Peyer's patch (tissue), 4 donors: Measurements from ENCODE around the gene CNKSR3. TPM values are rescaled to one million over a fixed set of nuclear protein-coding genes. Genes with fewer than 3 reads are reported as not detected.

ENCODE experiments used
- DNase-seq, 3 donors: peaks; one replicate each; pipeline ENCODE4 v3.0.0-alpha.2; 2017 to 2019
- H3K27ac ChIP-seq, 4 donors: fragments of 200-600 bp; sonication (generic); one replicate each; pipeline ENCODE4 v1.5.1; 2016 to 2019
- H3K27me3 ChIP-seq, 2 donors: fragments of 200-600 bp; sonication (generic); one replicate each; pipeline ENCODE4 v1.5.1; 2019
- H3K36me3 ChIP-seq, 3 donors: fragments of 200-600 bp; sonication (generic); one replicate each; pipeline ENCODE4 v1.5.1; 2016 to 2019
- H3K4me1 ChIP-seq, 4 donors: fragments of 200-600 bp; sonication (generic); one replicate each; pipeline ENCODE4 v1.5.1; 2016 to 2019
- H3K4me3 ChIP-seq, 4 donors: fragments of 200-600 bp; sonication (generic); 1 replicate in 3 of 4; 2 replicates in 1 of 4; pipeline ENCODE4 v1.5.1; 2016 to 2019; ENCODE audit warnings: mild to moderate bottlenecking in 1 of 4
- H3K9me3 ChIP-seq, 4 donors: fragments of 200-600 bp; sonication (generic); one replicate each; pipeline ENCODE4 v1.5.1; 2016 to 2019; ENCODE audit warnings: mild to moderate bottlenecking in 1 of 4
- POLR2A ChIP-seq, 2 donors: fragments of 450-650 bp; IDR thresholded peaks; one replicate each; pipeline ENCODE4 v1.5.1; 2017; ENCODE audit warnings: antibody characterized with exemption in 2 of 2, mild to moderate bottlenecking in 2 of 2, moderate library complexity in 2 of 2
- total RNA-seq, 4 donors: library from RNA; depleted of rRNA; stranded (reverse); fragments of >200 nt; gene quantifications; one replicate each; pipeline ENCODE4 v1.1.0, GENCODE V29; 2016
- TF ChIP-seq, protein P1 (sequence below), 6 experiments: fragments of 450-650 bp in 4 of 6; fragments of 200-600 bp in 2 of 6; sonication (generic) in 1 of 6; IDR thresholded peaks; one replicate each; pipeline ENCODE4 v1.5.1; 2017 to 2019; ENCODE audit warnings: antibody characterized with exemption in 6 of 6, mild to moderate bottlenecking in 3 of 6, moderate library complexity in 1 of 6

The CNKSR3 gene
- total RNA-seq, 4 donors from 2014 or later, result 29.6 to 34.5 (median 30.1) TPM

DNA sequence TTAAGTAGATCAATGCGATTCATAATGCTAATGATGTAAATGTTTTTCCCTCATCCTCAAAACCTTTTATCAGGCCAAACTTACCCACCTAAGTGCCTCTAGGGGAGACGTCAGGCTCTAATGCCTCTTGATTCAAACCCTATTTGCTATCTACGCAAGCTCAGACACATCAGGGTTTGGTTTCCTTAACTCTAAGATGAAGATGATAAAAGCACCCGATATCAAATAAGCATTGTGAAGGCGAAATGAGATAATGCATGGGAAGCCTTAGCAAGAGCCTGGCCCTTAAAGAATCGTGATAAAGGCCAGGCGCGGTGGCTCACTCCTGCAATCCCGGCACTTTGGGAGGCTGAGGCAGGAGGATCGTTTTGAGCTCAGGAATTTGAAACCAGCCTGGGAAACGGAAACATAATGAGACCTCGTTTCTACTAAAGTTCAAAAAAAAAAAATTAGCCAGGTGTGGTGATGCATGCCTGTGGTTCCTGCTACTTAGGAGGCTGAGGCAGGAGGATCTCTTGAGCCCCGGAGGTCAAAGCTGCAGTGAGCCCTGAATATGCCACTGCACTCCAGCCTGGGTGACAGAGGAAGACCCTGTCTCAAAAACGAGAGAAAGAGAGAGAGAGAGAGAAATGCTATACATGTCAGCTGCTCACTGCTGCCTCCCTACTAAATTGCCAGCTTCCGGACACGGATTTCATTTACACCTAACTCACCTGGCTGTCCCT, 13.5 kb downstream of the CNKSR3 start:
- Histone ChIP-seq H3K9me3 (no peaks in the 10 kb centered on the region), H3K4me1 (peaks cover 0 to 3% (median 0%) of the 10 kb centered on the region in 4 donors), H3K27me3 (no peaks in the 10 kb centered on the region), H3K27ac (no peak overlapping the region), H3K36me3 (peaks cover 0 to 9% (median 0%) of the 10 kb centered on the region in 3 donors), H3K4me3 (no peak overlapping the region)
- DNase-seq, result no peak
- TF ChIP-seq, protein P1, sequence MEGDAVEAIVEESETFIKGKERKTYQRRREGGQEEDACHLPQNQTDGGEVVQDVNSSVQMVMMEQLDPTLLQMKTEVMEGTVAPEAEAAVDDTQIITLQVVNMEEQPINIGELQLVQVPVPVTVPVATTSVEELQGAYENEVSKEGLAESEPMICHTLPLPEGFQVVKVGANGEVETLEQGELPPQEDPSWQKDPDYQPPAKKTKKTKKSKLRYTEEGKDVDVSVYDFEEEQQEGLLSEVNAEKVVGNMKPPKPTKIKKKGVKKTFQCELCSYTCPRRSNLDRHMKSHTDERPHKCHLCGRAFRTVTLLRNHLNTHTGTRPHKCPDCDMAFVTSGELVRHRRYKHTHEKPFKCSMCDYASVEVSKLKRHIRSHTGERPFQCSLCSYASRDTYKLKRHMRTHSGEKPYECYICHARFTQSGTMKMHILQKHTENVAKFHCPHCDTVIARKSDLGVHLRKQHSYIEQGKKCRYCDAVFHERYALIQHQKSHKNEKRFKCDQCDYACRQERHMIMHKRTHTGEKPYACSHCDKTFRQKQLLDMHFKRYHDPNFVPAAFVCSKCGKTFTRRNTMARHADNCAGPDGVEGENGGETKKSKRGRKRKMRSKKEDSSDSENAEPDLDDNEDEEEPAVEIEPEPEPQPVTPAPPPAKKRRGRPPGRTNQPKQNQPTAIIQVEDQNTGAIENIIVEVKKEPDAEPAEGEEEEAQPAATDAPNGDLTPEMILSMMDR (IDR thresholded peaks at IDR 0.05), result no peak
- no peak for TF ChIP-seq POLR2A (IDR thresholded peaks at IDR 0.05)

DNA sequence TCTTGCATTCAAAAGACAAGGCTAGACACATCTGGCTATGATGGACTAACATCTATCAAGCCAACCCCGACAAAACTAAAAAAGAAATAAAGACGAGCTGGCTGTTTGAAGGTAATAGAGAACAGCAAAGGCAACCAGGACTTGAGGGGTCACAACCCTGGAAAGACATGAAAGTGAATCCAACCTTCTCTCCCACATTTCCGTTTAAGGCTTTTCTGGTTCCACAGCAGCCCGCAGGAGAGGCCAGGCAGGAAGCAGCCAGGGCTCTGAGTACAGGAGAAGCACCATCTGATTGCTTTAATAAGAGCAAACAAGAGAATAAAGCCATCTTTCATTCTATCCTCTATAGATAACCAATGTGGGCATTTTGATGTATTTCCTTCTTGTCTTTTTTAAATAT, 14.3 kb downstream of the CNKSR3 start:
- no peak for TF ChIP-seq POLR2A (IDR thresholded peaks at IDR 0.05)
- TF ChIP-seq, protein P1 (IDR thresholded peaks at IDR 0.05), result no peak
- Histone ChIP-seq H3K4me3 (no peak overlapping the region), H3K9me3 (no peaks in the 10 kb centered on the region), H3K27ac (no peak overlapping the region), H3K36me3 (peaks cover 0 to 9% (median 0%) of the 10 kb centered on the region in 3 donors), H3K4me1 (peaks cover 0 to under 1% (median 0%) of the 10 kb centered on the region in 4 donors), H3K27me3 (no peaks in the 10 kb centered on the region)
- no peak for DNase-seq

DNA sequence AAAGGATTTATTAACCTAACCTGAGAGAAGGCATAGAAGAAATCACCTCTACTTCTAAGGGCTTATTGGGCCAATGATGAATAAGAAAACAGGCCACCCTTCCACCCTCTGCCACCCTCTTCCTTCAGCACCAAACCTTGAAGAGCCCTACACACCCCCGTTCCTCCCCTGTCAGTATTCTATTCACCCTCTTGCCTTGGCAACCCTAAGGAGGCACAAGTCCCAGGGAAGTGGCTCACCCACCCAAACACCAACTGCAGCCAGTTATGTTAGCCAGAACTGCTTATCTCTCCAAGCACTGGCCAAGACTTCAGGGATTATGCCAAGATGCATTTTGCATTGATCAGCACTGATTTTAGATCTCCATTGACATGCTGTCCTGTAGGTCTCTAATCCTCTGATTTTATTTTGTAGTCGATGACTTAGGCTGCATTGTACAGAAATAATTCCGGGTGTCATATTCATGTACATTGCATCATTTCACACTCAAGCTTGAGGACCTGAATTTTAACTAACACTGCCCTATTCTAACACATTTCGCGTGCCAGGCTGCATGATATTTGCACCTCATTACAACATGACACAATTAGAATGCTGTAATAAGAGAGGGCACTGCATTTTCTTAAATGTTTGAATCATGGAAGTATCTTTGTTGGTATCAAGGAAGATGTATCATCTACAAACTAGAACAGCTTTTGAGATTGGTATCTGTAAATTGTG, 15.7 kb downstream of the CNKSR3 start:
- Histone ChIP-seq H3K4me3 (no peak overlapping the region), H3K4me1 (no peaks in the 10 kb centered on the region), H3K27ac (no peak overlapping the region), H3K36me3 (peaks cover 0 to 9% (median 0%) of the 10 kb centered on the region in 3 donors), H3K9me3 (no peaks in the 10 kb centered on the region), H3K27me3 (no peaks in the 10 kb centered on the region)
- TF ChIP-seq POLR2A (IDR thresholded peaks at IDR 0.05), result no peak
- TF ChIP-seq, protein P1 (IDR thresholded peaks at IDR 0.05), result no peak
- no peak for DNase-seq

DNA sequence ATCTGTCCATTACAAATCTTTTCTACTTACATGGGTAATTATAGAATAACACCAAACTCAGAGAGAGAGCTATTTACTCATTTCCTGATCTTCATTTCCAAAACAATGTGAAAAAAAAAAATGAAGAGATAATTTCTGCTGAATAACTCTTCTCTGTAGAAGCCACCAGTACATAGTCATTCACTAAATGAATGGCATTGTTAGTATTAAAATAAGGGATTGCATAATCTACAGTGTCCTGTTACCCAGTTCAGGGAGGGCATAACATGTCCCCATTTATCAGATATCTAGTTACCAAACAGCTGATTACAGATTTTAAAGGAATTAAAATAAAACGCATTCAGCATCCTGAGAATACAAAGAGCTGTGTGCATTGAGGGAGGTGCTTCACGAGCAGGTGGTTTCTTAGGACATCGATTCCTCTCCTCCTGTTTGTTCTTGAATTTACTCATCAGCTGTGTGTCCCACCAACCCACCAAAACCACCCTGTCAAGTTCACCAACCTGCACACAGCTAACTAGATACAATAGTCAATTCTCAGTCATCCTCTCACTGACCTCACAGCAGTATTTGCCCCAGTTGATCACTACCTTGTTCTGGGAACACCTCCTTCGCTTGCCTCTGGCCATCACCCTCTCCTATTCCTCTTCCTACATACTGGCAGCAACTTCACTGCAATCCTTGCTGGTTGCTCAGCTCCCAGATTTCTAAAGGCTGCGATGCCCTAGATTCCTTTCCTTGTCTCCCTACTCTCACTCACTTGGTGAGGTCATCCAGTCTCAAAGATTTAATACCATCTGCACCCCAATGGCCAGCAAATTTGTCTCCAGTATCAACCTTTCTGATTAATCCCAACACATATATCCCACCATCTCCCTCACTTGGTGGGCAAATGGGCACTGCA, 18.7 kb downstream of the CNKSR3 start:
- TF ChIP-seq, protein P1 (IDR thresholded peaks at IDR 0.05), result no peak
- TF ChIP-seq POLR2A (IDR thresholded peaks at IDR 0.05), result no peak
- Histone ChIP-seq H3K36me3 (peaks cover 0 to 9% (median 0%) of the 10 kb centered on the region in 3 donors), H3K9me3 (no peaks in the 10 kb centered on the region), H3K4me1 (peaks cover 0 to 10% (median 0%) of the 10 kb centered on the region in 4 donors), H3K27ac (no peak overlapping the region), H3K27me3 (no peaks in the 10 kb centered on the region), H3K4me3 (no peak overlapping the region)
- DNase-seq, result no peak

DNA sequence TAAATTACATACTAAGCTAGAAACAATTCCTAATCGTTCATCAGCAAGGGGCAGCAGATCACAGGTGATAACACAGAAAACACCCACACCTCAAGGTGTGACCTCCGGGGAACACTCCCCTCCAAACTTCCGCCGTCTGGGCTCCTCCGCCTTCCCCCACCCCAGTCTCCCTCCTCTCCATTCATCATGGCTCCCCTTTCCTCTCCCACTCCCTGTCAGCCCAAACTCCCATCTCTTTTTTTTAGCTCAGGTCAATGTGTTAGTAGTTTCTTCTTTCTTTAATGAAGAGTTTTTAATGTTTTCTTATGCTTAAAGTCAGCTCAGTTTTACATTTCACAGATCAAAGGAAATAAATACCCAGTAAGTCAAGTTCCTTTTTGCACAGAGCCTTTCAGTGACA, 20.7 kb downstream of the CNKSR3 start:
- no peak for DNase-seq
- Histone ChIP-seq H3K4me3 (no peak overlapping the region), H3K27me3 (no peaks in the 10 kb centered on the region), H3K4me1 (peaks cover 0 to 10% (median 0%) of the 10 kb centered on the region in 4 donors), H3K27ac (no peak overlapping the region), H3K36me3 (no peaks in the 10 kb centered on the region), H3K9me3 (no peaks in the 10 kb centered on the region)
- TF ChIP-seq, protein P1 (IDR thresholded peaks at IDR 0.05), result no peak
- TF ChIP-seq POLR2A (IDR thresholded peaks at IDR 0.05), result no peak
